ENCODE data around the gene RAB28.

Gene RAB28

GRCh38 chr4:13348216-13348615, 135.9 kb downstream of the RAB28 start:
- DNase-seq (no peak), ATAC-seq (no peak)
- H3K9me3 Mint-ChIP-seq = peaks cover 6% of the 10 kb centered on the region
- no peaks in the 10 kb centered on the region for H3K4me1 Mint-ChIP-seq
- peaks cover 17% of the 10 kb centered on the region for H3K36me3 Mint-ChIP-seq (ENCODE audit: low read depth)
- H3K27me3 Mint-ChIP-seq = no peaks in the 10 kb centered on the region
- no peak overlapping the region for H3K27ac Mint-ChIP-seq
- no peak overlapping the region for H3K4me3 Mint-ChIP-seq

- ATAC-seq = no peak
- Mint-ChIP-seq H3K4me3 (no peak overlapping the region), H3K27ac (no peak overlapping the region), H3K9me3 (peaks cover 6% of the 10 kb centered on the region), H3K27me3 (no peaks in the 10 kb centered on the region), H3K36me3 (ENCODE audit: low read depth) (peaks cover 14% of the 10 kb centered on the region), H3K4me1 (no peaks in the 10 kb centered on the region)
- DNase-seq = no peak
Observed at GRCh38 chr4:13347517-13348125, 136.5 kb downstream of the RAB28 start.

- H3K4me1 Mint-ChIP-seq = no peaks in the 10 kb centered on the region
- DNase-seq (no peak), ATAC-seq (no peak)
- H3K9me3 Mint-ChIP-seq = peaks cover 6% of the 10 kb centered on the region
- no peaks in the 10 kb centered on the region for H3K27me3 Mint-ChIP-seq
- no peak overlapping the region for H3K27ac Mint-ChIP-seq
- H3K36me3 Mint-ChIP-seq (ENCODE audit: low read depth) = peaks cover 11% of the 10 kb centered on the region
- H3K4me3 Mint-ChIP-seq = no peak overlapping the region
Observed at GRCh38 chr4:13344216-13344615, 139.9 kb downstream of the RAB28 start.

- ATAC-seq = no peak
- Mint-ChIP-seq H3K4me3 (no peak overlapping the region), H3K4me1 (no peaks in the 10 kb centered on the region), H3K27ac (no peak overlapping the region), H3K27me3 (no peaks in the 10 kb centered on the region), H3K9me3 (peaks cover 4% of the 10 kb centered on the region), H3K36me3 (ENCODE audit: low read depth) (peaks cover 20% of the 10 kb centered on the region)
- DNase-seq = no peak
Observed at GRCh38 chr4:13340672-13341071, 143.5 kb downstream of the RAB28 start.

GRCh38 chr4:13331827-13332226, 152.3 kb downstream of the RAB28 start:
- Mint-ChIP-seq H3K9me3 (peaks cover 5% of the 10 kb centered on the region), H3K4me3 (no peak overlapping the region), H3K27me3 (no peaks in the 10 kb centered on the region), H3K36me3 (ENCODE audit: low read depth) (peaks cover 9% of the 10 kb centered on the region), H3K4me1 (no peaks in the 10 kb centered on the region), H3K27ac (no peak overlapping the region)
- no peak for DNase-seq
- no peak for ATAC-seq

- Mint-ChIP-seq H3K9me3 (peaks cover 4% of the 10 kb centered on the region), H3K36me3 (ENCODE audit: low read depth) (peaks cover 13% of the 10 kb centered on the region), H3K4me1 (no peaks in the 10 kb centered on the region), H3K27me3 (no peaks in the 10 kb centered on the region), H3K27ac (no peak overlapping the region), H3K4me3 (no peak overlapping the region)
- ATAC-seq = no peak
- DNase-seq = no peak
Observed at GRCh38 chr4:13329963-13330362, 154.2 kb downstream of the RAB28 start.

GRCh38 chr4:13329340-13329850, 154.7 kb downstream of the RAB28 start:
- Mint-ChIP-seq H3K36me3 (ENCODE audit: low read depth) (peaks cover 15% of the 10 kb centered on the region), H3K9me3 (peaks cover 4% of the 10 kb centered on the region), H3K4me3 (no peak overlapping the region), H3K27ac (no peak overlapping the region), H3K27me3 (no peaks in the 10 kb centered on the region), H3K4me1 (no peaks in the 10 kb centered on the region)
- ATAC-seq (no peak), DNase-seq (no peak)

- no peak overlapping the region for H3K27ac Mint-ChIP-seq
- peaks cover 15% of the 10 kb centered on the region for H3K36me3 Mint-ChIP-seq (ENCODE audit: low read depth)
- H3K27me3 Mint-ChIP-seq = no peaks in the 10 kb centered on the region
- DNase-seq (no peak), ATAC-seq (no peak)
- no peaks in the 10 kb centered on the region for H3K4me1 Mint-ChIP-seq
- H3K4me3 Mint-ChIP-seq = no peak overlapping the region
- peaks cover 4% of the 10 kb centered on the region for H3K9me3 Mint-ChIP-seq
Observed at GRCh38 chr4:13328591-13328990, 155.5 kb downstream of the RAB28 start.

- H3K4me1 Mint-ChIP-seq = no peaks in the 10 kb centered on the region
- peaks cover 16% of the 10 kb centered on the region for H3K36me3 Mint-ChIP-seq (ENCODE audit: low read depth)
- no peaks in the 10 kb centered on the region for H3K27me3 Mint-ChIP-seq
- H3K4me3 Mint-ChIP-seq = no peak overlapping the region
- DNase-seq = no peak
- ATAC-seq = no peak
- no peak overlapping the region for H3K27ac Mint-ChIP-seq
- H3K9me3 Mint-ChIP-seq = peaks cover 4% of the 10 kb centered on the region
Observed at GRCh38 chr4:13327991-13328390, 156.1 kb downstream of the RAB28 start.

- no peak overlapping the region for H3K4me3 Mint-ChIP-seq
- H3K27ac Mint-ChIP-seq = no peak overlapping the region
- peaks cover 13% of the 10 kb centered on the region for H3K9me3 Mint-ChIP-seq
- peaks cover 29% of the 10 kb centered on the region for H3K36me3 Mint-ChIP-seq (ENCODE audit: low read depth)
- DNase-seq = no peak
- ATAC-seq = no peak
- no peaks in the 10 kb centered on the region for H3K27me3 Mint-ChIP-seq
- no peaks in the 10 kb centered on the region for H3K4me1 Mint-ChIP-seq
Observed at GRCh38 chr4:13325744-13326143, 158.4 kb downstream of the RAB28 start.

- H3K27me3 Mint-ChIP-seq = no peaks in the 10 kb centered on the region
- peaks cover 29% of the 10 kb centered on the region for H3K36me3 Mint-ChIP-seq (ENCODE audit: low read depth)
- DNase-seq = no peak
- no peaks in the 10 kb centered on the region for H3K4me1 Mint-ChIP-seq
- no peak overlapping the region for H3K27ac Mint-ChIP-seq
- H3K9me3 Mint-ChIP-seq = peaks cover 13% of the 10 kb centered on the region
- no peak for ATAC-seq
- no peak overlapping the region for H3K4me3 Mint-ChIP-seq
Observed at GRCh38 chr4:13323921-13324320, 160.2 kb downstream of the RAB28 start.

GRCh38 chr4:13322681-13323101, 161.4 kb downstream of the RAB28 start:
- peaks cover 9% of the 10 kb centered on the region for H3K9me3 Mint-ChIP-seq
- no peaks in the 10 kb centered on the region for H3K27me3 Mint-ChIP-seq
- H3K4me1 Mint-ChIP-seq = no peaks in the 10 kb centered on the region
- ATAC-seq (no peak), DNase-seq (no peak)
- H3K27ac Mint-ChIP-seq = no peak overlapping the region
- peaks cover 25% of the 10 kb centered on the region for H3K36me3 Mint-ChIP-seq (ENCODE audit: low read depth)
- no peak overlapping the region for H3K4me3 Mint-ChIP-seq
